Measurements from ENCODE around the gene SDR42E1.

The SDR42E1 gene

DNA sequence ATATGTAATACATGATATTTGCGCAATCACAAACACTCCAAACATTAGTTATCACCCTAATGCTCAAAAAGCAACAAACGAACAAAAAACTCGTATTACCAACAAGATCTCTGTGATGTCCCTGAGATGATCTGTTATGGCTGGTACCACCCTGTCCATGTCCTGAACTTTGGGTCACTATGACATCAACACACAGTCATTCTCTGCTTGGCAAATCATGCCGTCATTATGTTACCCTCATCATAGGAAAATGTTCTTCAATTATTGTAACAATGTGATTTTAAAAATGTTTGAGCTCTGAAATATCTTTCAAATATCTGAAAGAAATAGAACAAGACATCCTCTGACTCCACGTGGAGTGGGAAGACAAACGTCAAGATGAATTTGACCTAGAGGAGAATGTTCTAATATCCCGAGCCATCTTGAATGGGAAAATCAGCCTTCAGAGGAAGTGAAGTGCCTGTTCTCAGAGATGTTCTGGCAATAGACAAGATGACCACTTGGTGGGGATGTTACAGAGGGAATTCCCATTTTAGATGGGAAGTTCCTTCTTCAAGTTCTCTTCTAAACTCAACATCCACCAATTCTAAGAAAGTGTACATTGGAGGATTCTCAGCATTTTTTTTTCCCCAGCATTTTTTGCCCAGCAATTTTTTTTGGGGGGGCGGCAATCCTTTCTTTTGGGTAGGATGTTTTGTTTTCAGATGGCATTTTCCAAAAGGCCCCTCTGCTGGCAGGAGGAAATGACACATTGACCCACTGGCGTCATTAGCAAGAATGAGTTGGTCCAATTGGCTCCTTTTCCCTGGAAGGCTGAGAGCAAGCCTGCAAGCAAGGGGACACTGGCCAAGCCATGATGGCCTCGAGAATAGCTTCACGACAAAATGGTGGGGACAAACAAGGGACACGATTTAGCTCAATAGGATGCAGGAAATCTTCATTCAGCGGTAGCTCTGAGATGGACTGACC lies 20.1 kb upstream of the SDR42E1 start:
- DNase-seq (ENCODE audit: low read depth): no peak
- TF ChIP-seq, protein P1, sequence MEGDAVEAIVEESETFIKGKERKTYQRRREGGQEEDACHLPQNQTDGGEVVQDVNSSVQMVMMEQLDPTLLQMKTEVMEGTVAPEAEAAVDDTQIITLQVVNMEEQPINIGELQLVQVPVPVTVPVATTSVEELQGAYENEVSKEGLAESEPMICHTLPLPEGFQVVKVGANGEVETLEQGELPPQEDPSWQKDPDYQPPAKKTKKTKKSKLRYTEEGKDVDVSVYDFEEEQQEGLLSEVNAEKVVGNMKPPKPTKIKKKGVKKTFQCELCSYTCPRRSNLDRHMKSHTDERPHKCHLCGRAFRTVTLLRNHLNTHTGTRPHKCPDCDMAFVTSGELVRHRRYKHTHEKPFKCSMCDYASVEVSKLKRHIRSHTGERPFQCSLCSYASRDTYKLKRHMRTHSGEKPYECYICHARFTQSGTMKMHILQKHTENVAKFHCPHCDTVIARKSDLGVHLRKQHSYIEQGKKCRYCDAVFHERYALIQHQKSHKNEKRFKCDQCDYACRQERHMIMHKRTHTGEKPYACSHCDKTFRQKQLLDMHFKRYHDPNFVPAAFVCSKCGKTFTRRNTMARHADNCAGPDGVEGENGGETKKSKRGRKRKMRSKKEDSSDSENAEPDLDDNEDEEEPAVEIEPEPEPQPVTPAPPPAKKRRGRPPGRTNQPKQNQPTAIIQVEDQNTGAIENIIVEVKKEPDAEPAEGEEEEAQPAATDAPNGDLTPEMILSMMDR (IDR thresholded peaks at IDR 0.05; ENCODE audit: low read depth, low read length, missing control alignments): peak; percentile 35
- no peak overlapping the region for H3K4me3 ChIP-seq (ENCODE audit: low read depth, low read length)

DNA sequence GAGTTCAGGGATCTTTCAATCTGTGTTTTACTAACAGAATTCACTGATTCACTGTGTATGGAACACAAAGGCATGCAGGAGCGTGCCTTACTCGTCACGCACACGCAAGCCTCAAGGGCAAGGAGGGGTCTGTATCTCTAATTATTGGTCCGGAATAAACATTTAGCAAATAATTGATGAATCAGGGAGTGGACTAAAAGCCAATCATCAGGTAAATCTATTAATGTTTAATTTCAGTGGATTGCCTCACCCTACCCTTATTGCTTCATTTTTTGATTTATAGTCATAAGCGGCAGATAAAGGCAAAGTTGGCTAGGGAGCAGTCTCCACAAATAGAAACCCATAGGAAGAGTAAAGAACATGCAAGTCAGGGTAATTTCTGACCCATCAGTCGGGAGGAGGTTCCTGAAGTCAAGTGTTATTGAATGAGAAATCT lies 16.4 kb upstream of the SDR42E1 start:
- TF ChIP-seq, protein P1 (IDR thresholded peaks at IDR 0.05; ENCODE audit: low read depth, low read length, missing control alignments): no peak
- no peak overlapping the region for H3K4me3 ChIP-seq (ENCODE audit: low read depth, low read length)
- DNase-seq (ENCODE audit: low read depth): no peak

DNA sequence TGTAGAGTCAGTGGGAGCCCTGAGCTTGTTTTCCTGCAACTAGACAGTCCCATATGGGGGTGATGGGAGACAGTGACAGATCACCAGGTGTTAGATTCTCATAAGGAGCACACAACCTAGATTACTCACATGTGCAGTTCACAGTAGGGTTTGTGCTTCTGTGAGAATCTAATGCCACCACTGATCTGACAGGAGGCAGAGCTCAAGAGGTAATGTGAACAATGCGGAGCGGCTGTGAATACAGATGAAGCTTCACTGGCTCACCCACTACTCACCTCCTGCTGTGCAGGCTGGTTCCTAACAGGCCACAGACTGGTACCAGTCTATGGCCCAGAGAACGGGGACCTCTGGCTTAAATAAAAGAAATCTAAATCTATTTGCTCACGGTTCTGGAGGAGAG lies 13.6 kb upstream of the SDR42E1 start:
- TF ChIP-seq, protein P1 (IDR thresholded peaks at IDR 0.05; ENCODE audit: low read depth, low read length, missing control alignments): no peak
- DNase-seq (ENCODE audit: low read depth): no peak
- H3K4me3 ChIP-seq (ENCODE audit: low read depth, low read length): no peak overlapping the region

DNA sequence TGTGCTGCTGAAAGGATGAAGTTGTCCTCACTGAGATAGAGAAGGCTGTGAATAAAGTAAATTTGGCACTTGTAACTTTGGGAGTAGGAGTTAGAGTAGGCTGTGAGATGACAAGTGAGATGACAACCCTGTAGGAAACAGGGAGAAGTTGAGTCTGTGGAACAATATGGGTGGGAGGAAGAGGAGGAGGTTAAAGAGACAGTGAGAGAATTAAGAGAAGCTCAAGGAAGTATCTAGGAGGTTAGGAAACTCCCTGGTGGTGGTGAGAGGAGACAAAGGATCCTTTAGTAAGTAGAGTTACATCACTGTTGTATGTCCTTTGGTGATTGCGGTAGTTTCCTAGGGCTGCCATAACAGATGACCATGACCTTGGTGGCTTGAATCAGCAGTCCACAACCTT lies 13.0 kb upstream of the SDR42E1 start:
- DNase-seq (ENCODE audit: low read depth): no peak
- TF ChIP-seq, protein P1 (IDR thresholded peaks at IDR 0.05; ENCODE audit: low read depth, low read length, missing control alignments): no peak
- no peak overlapping the region for H3K4me3 ChIP-seq (ENCODE audit: low read depth, low read length)

DNA sequence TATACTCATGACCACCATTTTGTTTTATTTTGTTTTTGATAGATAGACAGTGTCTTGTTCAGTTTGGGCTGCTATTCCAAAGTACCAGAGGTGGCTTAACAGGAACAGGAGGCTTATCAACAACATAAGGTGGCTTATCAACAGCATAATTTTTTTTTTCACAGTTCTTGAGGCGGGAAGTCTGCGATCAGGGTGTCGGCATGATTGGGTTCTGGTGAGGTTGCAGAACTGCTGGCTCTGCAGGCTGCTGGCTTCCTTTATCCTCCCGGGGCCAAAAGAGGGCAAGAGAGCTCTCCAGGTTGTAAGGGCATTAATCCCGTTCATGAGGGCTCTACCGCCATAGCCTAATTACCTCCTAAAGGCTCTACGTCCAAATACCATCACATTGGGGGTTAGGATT lies 11.9 kb upstream of the SDR42E1 start:
- no peak overlapping the region for H3K4me3 ChIP-seq (ENCODE audit: low read depth, low read length)
- TF ChIP-seq, protein P1 (IDR thresholded peaks at IDR 0.05; ENCODE audit: low read depth, low read length, missing control alignments): no peak
- no peak for DNase-seq (ENCODE audit: low read depth)

DNA sequence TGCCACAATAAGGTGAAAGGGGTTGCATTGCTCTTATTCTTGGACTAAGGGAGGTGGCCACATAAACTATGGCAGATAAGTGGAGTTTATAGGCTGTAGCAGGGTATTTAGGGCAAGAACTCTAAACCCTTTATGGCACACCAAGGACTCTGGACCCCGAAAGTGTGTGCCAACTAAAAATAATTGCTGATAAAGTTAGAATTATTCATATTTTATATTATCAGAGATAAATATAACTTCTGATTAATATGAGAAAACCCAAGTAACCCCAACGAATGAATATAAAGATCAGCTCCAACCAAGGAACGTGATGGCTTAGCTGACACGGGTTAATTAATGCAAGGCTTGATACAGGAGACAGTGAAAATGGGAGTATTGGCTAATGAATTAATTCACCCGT lies 8.8 kb upstream of the SDR42E1 start:
- TF ChIP-seq, protein P1 (IDR thresholded peaks at IDR 0.05; ENCODE audit: low read depth, low read length, missing control alignments): no peak
- no peak for DNase-seq (ENCODE audit: low read depth)
- H3K4me3 ChIP-seq (ENCODE audit: low read depth, low read length): no peak overlapping the region

All from GM12864 (cell line).